Bronchial epithelial cell (primary cell): ENCODE measurements around the gene RALGPS1. TPM values are rescaled to one million over a fixed set of nuclear protein-coding genes. Genes with fewer than 3 reads are reported as not detected.

Experiments
- DNase-seq: peaks from one replicate; pipeline ENCODE4 v3.0.0-alpha.2; 2010; ENCODE audit warnings: low read depth
- FAIRE-seq: peaks from 2 replicates; lab custom pipeline; 2011; peaks lifted over from hg19 to GRCh38; lab: Jason Lieb, UNC
- H3K27me3 ChIP-seq: 2 replicates; pipeline ENCODE4 v1.5.1; 2011; ENCODE audit warnings: low read length; ENCODE audit not compliant: control insufficient read depth, insufficient read depth
- H3K36me3 ChIP-seq: 2 replicates; pipeline ENCODE4 v1.5.1; 2011; ENCODE audit warnings: low read length; ENCODE audit not compliant: control insufficient read depth, insufficient read depth
- H3K4me3 ChIP-seq: 2 replicates; pipeline ENCODE4 v1.5.1; 2011; ENCODE audit warnings: mild to moderate bottlenecking, low read depth, low read length, control low read depth
- total RNA-seq: library from RNA; depleted of rRNA; stranded (reverse); fragments of >200 nt; gene quantifications from 2 replicates; pipeline ENCODE4 v1.2.1, GENCODE V29; 2014
- TF ChIP-seq, protein P1 (sequence below): IDR thresholded peaks from 2 replicates; pipeline ENCODE4 v1.5.1; 2011; ENCODE audit warnings: mild to moderate bottlenecking, moderate library complexity, low read length, control low read depth, inconsistent platforms; ENCODE audit not compliant: insufficient read depth, severe bottlenecking

Gene RALGPS1
- total RNA-seq, 1 donor from 2014 or later, result 3.2 TPM

DNA sequence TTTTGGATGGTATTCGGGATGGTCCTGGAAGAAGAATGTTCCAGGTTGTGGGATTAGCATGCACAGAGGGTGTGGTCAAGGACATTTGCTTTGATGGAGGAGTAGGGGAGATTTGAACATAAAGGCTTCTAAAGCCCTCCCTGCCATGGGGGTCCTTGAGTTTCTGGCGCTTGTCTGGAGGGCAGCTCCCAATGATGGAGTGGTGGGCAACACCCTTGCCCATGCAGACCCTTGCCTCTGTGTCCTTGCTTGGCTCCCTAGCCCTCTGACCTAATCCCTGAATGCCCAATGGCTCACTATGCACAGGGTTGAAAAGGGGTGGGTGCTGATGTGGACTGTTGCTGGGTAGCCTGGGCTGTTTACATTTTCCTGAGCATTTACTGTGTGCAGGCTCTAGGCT, 66.6 kb downstream of the RALGPS1 start:
- no peak overlapping the region for H3K4me3 ChIP-seq
- no peak for FAIRE-seq
- DNase-seq, result no peak
- no peaks in the 10 kb centered on the region for H3K36me3 ChIP-seq
- no peaks in the 10 kb centered on the region for H3K27me3 ChIP-seq
- TF ChIP-seq, protein P1, sequence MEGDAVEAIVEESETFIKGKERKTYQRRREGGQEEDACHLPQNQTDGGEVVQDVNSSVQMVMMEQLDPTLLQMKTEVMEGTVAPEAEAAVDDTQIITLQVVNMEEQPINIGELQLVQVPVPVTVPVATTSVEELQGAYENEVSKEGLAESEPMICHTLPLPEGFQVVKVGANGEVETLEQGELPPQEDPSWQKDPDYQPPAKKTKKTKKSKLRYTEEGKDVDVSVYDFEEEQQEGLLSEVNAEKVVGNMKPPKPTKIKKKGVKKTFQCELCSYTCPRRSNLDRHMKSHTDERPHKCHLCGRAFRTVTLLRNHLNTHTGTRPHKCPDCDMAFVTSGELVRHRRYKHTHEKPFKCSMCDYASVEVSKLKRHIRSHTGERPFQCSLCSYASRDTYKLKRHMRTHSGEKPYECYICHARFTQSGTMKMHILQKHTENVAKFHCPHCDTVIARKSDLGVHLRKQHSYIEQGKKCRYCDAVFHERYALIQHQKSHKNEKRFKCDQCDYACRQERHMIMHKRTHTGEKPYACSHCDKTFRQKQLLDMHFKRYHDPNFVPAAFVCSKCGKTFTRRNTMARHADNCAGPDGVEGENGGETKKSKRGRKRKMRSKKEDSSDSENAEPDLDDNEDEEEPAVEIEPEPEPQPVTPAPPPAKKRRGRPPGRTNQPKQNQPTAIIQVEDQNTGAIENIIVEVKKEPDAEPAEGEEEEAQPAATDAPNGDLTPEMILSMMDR, result no peak

DNA sequence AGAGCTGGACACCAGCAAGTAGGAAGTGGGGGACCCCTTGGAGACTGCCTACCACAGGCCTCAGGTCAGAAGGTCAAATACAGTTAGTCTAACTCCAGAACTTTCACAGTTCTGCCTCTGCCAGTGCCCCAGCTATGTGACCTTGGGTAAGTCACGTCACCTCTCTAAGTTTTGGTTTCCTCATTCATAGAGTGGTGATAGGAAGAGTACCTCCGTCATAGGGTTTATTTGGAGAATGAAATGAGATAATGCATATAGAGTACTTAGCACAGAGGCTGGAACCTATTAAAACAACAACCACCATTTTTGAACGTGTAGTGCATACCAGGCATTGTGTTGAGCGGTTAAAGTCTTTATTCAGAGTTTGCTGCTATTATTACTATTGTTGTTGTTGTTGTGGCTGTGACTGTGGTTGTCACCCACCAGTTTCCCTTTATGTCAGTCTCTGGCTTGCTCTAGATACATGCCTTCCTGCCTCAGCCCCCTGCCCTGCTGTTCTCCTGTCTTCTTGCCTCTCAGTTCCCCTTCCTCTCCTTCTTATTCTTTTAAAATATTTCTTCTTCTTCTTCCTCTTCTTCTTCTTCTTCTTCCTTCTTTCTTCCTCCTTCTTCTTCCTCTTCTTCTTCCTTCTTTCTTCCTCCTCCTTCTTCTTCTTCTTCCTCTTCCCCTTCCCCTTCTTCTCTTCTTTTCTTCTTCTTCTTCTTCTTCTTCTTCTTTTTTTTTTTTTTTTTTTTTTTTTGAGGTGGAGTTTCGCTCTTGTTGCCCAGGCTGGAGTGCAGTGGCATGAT, 67.8 kb downstream of the RALGPS1 start:
- TF ChIP-seq, protein P1, result no peak
- DNase-seq, result no peak
- Histone ChIP-seq H3K27me3 (no peaks in the 10 kb centered on the region), H3K36me3 (no peaks in the 10 kb centered on the region), H3K4me3 (no peak overlapping the region)
- no peak for FAIRE-seq

DNA sequence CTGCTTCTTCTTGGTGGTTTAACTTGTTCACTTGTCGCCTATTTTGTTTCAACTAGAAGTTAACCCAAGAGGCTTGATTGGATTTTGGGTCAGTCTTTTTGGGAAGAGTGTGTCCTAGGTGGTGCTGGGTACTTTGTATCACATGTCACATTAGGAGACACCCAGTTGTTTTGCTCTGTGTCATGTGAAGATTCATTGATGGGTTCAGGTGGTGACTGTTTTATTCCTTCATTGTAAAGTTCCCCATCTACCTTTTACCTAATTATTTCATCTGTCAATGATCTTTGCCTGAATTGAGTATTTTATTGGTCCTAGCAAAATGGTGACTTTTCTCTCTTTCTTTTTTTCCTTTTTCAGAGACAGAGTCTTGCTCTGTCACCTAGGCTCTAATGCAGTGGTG, 69.2 kb downstream of the RALGPS1 start:
- no peaks in the 10 kb centered on the region for H3K36me3 ChIP-seq
- TF ChIP-seq, protein P1, result no peak
- H3K27me3 ChIP-seq, result no peaks in the 10 kb centered on the region
- no peak overlapping the region for H3K4me3 ChIP-seq
- FAIRE-seq (peak; percentile 28), DNase-seq (no peak)

DNA sequence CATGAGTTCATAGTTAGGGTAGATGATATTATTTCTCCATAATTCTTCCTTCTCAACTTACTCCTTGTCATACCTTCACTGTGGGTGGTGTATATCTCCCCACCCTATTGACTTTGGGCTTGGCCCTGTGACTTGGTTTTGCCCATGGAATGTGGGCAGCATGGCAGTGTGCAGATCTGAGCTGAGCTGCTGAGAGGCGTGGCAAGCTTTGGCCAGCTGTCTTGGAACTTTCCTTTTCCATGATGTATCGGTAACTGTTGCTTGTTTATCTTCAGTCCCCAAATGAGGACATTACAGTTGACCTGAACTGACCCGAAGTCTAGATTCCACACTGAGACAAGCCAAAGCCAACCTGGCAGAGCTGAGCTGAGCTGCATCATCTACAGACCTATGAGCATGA, 70.4 kb downstream of the RALGPS1 start:
- no peaks in the 10 kb centered on the region for H3K36me3 ChIP-seq
- H3K4me3 ChIP-seq, result no peak overlapping the region
- TF ChIP-seq, protein P1, result no peak
- FAIRE-seq, result no peak
- H3K27me3 ChIP-seq, result peaks cover 9% of the 10 kb centered on the region
- DNase-seq, result peak; percentile 32

DNA sequence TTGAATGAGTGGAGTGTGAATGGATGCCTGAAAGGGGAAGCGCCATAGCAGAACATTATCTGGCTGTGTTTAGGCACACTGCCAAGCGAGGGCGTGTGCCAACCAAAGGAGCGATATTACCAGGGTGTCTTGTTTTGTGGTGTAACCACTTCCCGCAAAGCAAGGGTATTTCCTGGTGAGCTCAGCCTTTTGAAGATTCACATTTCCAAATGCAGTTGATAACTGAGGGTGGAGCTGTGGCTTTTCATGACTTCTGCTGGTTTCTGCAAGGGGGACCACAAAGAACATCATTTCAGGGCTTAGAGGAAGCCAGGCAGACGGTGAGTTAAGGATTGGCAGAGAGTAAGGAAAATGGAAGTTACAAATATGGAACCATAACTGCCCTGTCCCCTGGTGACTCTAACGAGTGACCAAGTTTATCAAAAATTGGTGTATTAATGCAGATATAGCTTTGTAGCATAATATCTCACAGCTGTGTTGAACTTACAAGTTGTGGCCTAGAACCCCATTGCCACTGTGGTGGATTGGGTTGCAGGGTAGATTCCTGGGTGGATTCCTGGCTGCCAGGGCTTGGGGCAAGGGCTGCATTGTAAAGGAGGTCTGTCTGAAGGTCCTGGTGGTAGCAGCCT, 71.4 kb downstream of the RALGPS1 start:
- H3K27me3 ChIP-seq, result peaks cover 16% of the 10 kb centered on the region
- DNase-seq (peak; percentile 97), FAIRE-seq (peak; percentile 83)
- TF ChIP-seq, protein P1, result no peak
- no peaks in the 10 kb centered on the region for H3K36me3 ChIP-seq
- H3K4me3 ChIP-seq, result no peak overlapping the region
